SU-DHL-6 (cell line): ENCODE data around the gene SHQ1.

Source experiments
- EZH2phosphoT487 ChIP-seq: fragments of 200-600 bp; sonication (generic), shearing (Covaris generic); conservative IDR thresholded peaks from 2 replicates; pipeline ENCODE4 v1.6.1; 2018; ENCODE audit warnings: mild to moderate bottlenecking, antibody characterized with exemption, low read length, moderate library complexity, mixed read lengths
- TF ChIP-seq, protein P1 (sequence below): fragments of 200-600 bp; sonication (generic); IDR thresholded peaks from one replicate; pipeline ENCODE4 v1.5.1; 2017; ENCODE audit warnings: antibody characterized with exemption, mild to moderate bottlenecking, low read length, moderate library complexity; ENCODE audit not compliant: insufficient read depth, poor library complexity, severe bottlenecking

DNA sequence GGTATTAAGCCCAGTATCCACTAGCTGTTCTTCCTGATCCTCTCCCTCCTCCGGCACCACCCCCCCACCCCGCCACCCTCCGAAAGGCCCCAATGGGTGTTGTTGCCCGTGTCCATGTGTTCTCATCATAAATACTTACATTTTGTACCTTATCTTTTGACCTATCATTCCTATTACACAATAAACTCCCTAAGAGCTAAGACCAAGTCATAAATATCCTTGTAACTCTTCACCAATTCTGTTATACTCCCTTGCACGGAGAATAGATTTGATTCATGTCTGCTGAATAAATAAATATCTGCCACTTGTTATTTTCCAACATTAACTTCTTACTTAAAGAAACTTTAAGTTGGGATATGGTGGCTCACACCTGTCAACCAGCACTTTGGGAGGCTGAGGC is 43.9 kb downstream of the SHQ1 start:
- TF ChIP-seq, protein P1, sequence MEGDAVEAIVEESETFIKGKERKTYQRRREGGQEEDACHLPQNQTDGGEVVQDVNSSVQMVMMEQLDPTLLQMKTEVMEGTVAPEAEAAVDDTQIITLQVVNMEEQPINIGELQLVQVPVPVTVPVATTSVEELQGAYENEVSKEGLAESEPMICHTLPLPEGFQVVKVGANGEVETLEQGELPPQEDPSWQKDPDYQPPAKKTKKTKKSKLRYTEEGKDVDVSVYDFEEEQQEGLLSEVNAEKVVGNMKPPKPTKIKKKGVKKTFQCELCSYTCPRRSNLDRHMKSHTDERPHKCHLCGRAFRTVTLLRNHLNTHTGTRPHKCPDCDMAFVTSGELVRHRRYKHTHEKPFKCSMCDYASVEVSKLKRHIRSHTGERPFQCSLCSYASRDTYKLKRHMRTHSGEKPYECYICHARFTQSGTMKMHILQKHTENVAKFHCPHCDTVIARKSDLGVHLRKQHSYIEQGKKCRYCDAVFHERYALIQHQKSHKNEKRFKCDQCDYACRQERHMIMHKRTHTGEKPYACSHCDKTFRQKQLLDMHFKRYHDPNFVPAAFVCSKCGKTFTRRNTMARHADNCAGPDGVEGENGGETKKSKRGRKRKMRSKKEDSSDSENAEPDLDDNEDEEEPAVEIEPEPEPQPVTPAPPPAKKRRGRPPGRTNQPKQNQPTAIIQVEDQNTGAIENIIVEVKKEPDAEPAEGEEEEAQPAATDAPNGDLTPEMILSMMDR, result no peak
- no peak for TF ChIP-seq EZH2phosphoT487
